ENCODE data around the gene ARHGEF40.

- TF ChIP-seq, protein P1, sequence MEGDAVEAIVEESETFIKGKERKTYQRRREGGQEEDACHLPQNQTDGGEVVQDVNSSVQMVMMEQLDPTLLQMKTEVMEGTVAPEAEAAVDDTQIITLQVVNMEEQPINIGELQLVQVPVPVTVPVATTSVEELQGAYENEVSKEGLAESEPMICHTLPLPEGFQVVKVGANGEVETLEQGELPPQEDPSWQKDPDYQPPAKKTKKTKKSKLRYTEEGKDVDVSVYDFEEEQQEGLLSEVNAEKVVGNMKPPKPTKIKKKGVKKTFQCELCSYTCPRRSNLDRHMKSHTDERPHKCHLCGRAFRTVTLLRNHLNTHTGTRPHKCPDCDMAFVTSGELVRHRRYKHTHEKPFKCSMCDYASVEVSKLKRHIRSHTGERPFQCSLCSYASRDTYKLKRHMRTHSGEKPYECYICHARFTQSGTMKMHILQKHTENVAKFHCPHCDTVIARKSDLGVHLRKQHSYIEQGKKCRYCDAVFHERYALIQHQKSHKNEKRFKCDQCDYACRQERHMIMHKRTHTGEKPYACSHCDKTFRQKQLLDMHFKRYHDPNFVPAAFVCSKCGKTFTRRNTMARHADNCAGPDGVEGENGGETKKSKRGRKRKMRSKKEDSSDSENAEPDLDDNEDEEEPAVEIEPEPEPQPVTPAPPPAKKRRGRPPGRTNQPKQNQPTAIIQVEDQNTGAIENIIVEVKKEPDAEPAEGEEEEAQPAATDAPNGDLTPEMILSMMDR (IDR thresholded peaks at IDR 0.05): no peak
- TF ChIP-seq POLR2A (IDR thresholded peaks at IDR 0.05): no peak
Measured at GRCh38 chr14:21084396-21084795, 14.3 kb downstream of the ARHGEF40 start.

All from tibial nerve (tissue), 3 donors.